Neuronal stem cell (in vitro differentiated cells): ENCODE data around the gene KLF12.

Experiments used
- DNase-seq: peaks from one replicate; pipeline ENCODE4 v3.0.0-alpha.2; 2013; ENCODE audit warnings: low spot score
- H2AFZ ChIP-seq: one replicate; pipeline ENCODE4 v1.6.1; 2013; ENCODE audit warnings: mild to moderate bottlenecking, low read length, inconsistent platforms
- H2AK5ac ChIP-seq: 2 replicates; pipeline ENCODE4 v1.6.1; 2013; ENCODE audit warnings: low read depth, mild to moderate bottlenecking, inconsistent platforms, low read length, moderate library complexity, mixed read lengths
- H2BK120ac ChIP-seq: 2 replicates; pipeline ENCODE4 v1.6.1; 2013; ENCODE audit warnings: low read depth, mild to moderate bottlenecking, inconsistent platforms, low read length, moderate library complexity, mixed read lengths
- H2BK12ac ChIP-seq: one replicate; pipeline ENCODE4 v1.6.1; 2013; ENCODE audit warnings: low read length, inconsistent platforms
- H2BK15ac ChIP-seq: 2 replicates; pipeline ENCODE4 v1.6.1; 2013; ENCODE audit warnings: mild to moderate bottlenecking, low read length, inconsistent platforms, mixed read lengths
- H2BK5ac ChIP-seq: one replicate; pipeline ENCODE4 v1.6.1; 2013; ENCODE audit warnings: inconsistent platforms, mild to moderate bottlenecking, low read length, moderate library complexity
- H3K14ac ChIP-seq: one replicate; pipeline ENCODE4 v1.6.1; 2013; ENCODE audit warnings: low read length, inconsistent platforms
- H3K18ac ChIP-seq: 2 replicates; pipeline ENCODE4 v1.6.1; 2013; ENCODE audit warnings: low read length, inconsistent platforms
- H3K23ac ChIP-seq: 2 replicates; pipeline ENCODE4 v1.6.1; 2013; ENCODE audit warnings: low read depth, mild to moderate bottlenecking, mixed read lengths, low read length, inconsistent platforms; ENCODE audit not compliant: poor library complexity
- H3K27ac ChIP-seq: replicated peaks from 3 replicates; pipeline ENCODE4 v1.5.1; 2013; ENCODE audit warnings: low read length, inconsistent platforms
- H3K27me3 ChIP-seq, 3 experiments: 2 replicates each; pipeline ENCODE4 v1.6.1; 2013; ENCODE audit warnings: low read length in 3 of 3, mild to moderate bottlenecking in 2 of 3, inconsistent platforms in 1 of 3, low read depth in 1 of 3, mixed read lengths in 1 of 3, moderate library complexity in 1 of 3; ENCODE audit not compliant: control insufficient read depth in 3 of 3, insufficient read depth in 3 of 3
- H3K36me3 ChIP-seq, 2 donors: replicated peaks in 1 of 2; 2 replicates each; pipeline ENCODE4 v1.6.1; 2013; ENCODE audit warnings: low read length in 2 of 2; ENCODE audit not compliant: control insufficient read depth in 2 of 2, insufficient read depth in 2 of 2
- H3K4ac ChIP-seq: 2 replicates; pipeline ENCODE4 v1.6.1; 2013; ENCODE audit warnings: inconsistent platforms, mild to moderate bottlenecking, low read length, moderate library complexity
- H3K4me1 ChIP-seq, 2 donors: 1 replicate in 1 of 2; 2 replicates in 1 of 2; pipeline ENCODE4 v1.6.1; 2013; ENCODE audit warnings: low read length in 2 of 2, low read depth in 1 of 2; ENCODE audit not compliant: control insufficient read depth in 2 of 2, insufficient read depth in 1 of 2
- H3K4me2 ChIP-seq: one replicate; pipeline ENCODE4 v1.6.1; 2013; ENCODE audit warnings: mild to moderate bottlenecking, low read length, inconsistent platforms; ENCODE audit not compliant: insufficient read depth, poor library complexity, severe bottlenecking
- H3K4me3 ChIP-seq, 2 donors: 2 replicates each; pipeline ENCODE4 v1.5.1; 2013; ENCODE audit warnings: low read length in 2 of 2, mild to moderate bottlenecking in 2 of 2, inconsistent platforms in 1 of 2, moderate library complexity in 1 of 2
- H3K79me1 ChIP-seq: one replicate; pipeline ENCODE4 v1.6.1; 2013; ENCODE audit warnings: low read depth, mild to moderate bottlenecking, inconsistent platforms, low read length, moderate library complexity
- H3K9ac ChIP-seq: one replicate; pipeline ENCODE4 v1.6.1; 2013; ENCODE audit warnings: mild to moderate bottlenecking, low read depth, low read length, inconsistent platforms; ENCODE audit not compliant: poor library complexity
- H3K9me3 ChIP-seq, 2 donors: replicated peaks in 1 of 2; 2 replicates each; pipeline versions ENCODE3 to v1.6.1; 2013; ENCODE audit warnings: low read length in 2 of 2, mild to moderate bottlenecking in 2 of 2, inconsistent platforms in 1 of 2, low read depth in 1 of 2, mixed read lengths in 1 of 2, moderate library complexity in 1 of 2; ENCODE audit not compliant: control insufficient read depth in 2 of 2, insufficient read depth in 1 of 2
- H4K8ac ChIP-seq: one replicate; pipeline ENCODE4 v1.6.1; 2013; ENCODE audit warnings: low read depth, mild to moderate bottlenecking, inconsistent platforms, low read length, moderate library complexity
- H4K91ac ChIP-seq: one replicate; pipeline ENCODE4 v1.6.1; 2013; ENCODE audit warnings: low read length, low read depth, mild to moderate bottlenecking, inconsistent platforms; ENCODE audit not compliant: poor library complexity
- WGBS, 2 donors: extraction: QIAGEN DNeasy Blood & Tissue Kit; methylation state at CpG; one replicate each; pipeline ENCODE4 v1.1.7; 2013; ENCODE audit warnings: missing lambda C conversion rate in 2 of 2, mixed read lengths in 1 of 2; ENCODE audit not compliant: insufficient read length in 2 of 2, insufficient replicate concordance in 1 of 2; ENCODE audit errors: extremely low coverage in 2 of 2; 5-methylcytosine and 5-hydroxymethylcytosine counted together

The KLF12 gene

GRCh38 chr13:74110053-74110452 is 24.2 kb downstream of the KLF12 start:
- H2BK12ac ChIP-seq: no peak overlapping the region
- no peak overlapping the region for H2BK15ac ChIP-seq
- H3K9ac ChIP-seq: no peak overlapping the region

DNA sequence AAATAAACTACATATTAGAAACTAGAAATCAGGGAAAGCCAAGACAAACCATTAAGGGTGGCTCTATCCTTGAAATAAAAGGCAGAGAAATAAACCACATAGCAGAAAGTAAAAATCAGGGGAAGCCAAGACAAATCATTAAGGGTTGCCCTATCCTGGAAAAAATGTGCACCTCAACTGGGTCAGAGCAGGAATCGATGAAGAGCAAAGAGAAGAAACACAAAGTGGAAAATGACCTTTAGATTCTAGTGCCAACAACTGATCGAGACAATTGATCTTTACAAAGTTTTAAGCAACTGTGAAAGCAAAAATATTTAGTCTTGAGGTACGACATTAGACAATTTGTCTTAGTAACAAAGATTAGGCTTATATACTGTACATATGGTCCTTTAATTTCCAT is 26.6 kb downstream of the KLF12 start:
- Histone ChIP-seq H3K27ac (no peak overlapping the region), H2BK5ac (no peak overlapping the region), H2AK5ac (no peak overlapping the region), H3K14ac (no peak overlapping the region), H3K4me1 (peaks cover 0 to 4% of the 10 kb centered on the region in 2 donors), H2BK15ac (no peak overlapping the region), H3K18ac (no peak overlapping the region), H3K9me3 (peaks cover 0 to 21% of the 10 kb centered on the region in 2 donors), H3K27me3 (no peaks in the 10 kb centered on the region), H4K91ac (no peak overlapping the region), H2AFZ (no peak overlapping the region), H3K36me3 (peaks cover 0 to 3% of the 10 kb centered on the region in 2 donors), H3K23ac (no peak overlapping the region), H2BK12ac (no peak overlapping the region), H4K8ac (no peak overlapping the region), H3K4ac (no peak overlapping the region), H3K9ac (no peak overlapping the region), H2BK120ac (no peak overlapping the region), H3K79me1 (no peaks in the 10 kb centered on the region), H3K4me3 (no peak overlapping the region), H3K4me2 (no peak overlapping the region)
- DNase-seq: no peak
- WGBS, 2 donors: no CpG with 5 or more reads among the region's 3 CpGs

More at GRCh38 chr13:74110053-74110452, 24.2 kb downstream of the KLF12 start:
- no peaks in the 10 kb centered on the region for H3K27me3 ChIP-seq
- H3K18ac ChIP-seq: no peak overlapping the region
- H3K4me1 ChIP-seq: peaks cover 0 to 4% of the 10 kb centered on the region in 2 donors
- no peak overlapping the region for H2AFZ ChIP-seq
- H2BK120ac ChIP-seq: no peak overlapping the region
- no peak overlapping the region for H3K4me2 ChIP-seq
- H3K4me3 ChIP-seq: no peak overlapping the region
- no peak overlapping the region for H3K23ac ChIP-seq
- DNase-seq: no peak
- H3K14ac ChIP-seq: no peak overlapping the region
- H3K79me1 ChIP-seq: no peaks in the 10 kb centered on the region
- H3K36me3 ChIP-seq: peaks cover 0 to 5% of the 10 kb centered on the region in 2 donors
- no peak overlapping the region for H2BK5ac ChIP-seq
- H3K4ac ChIP-seq: no peak overlapping the region
- H4K91ac ChIP-seq: no peak overlapping the region
- H3K9me3 ChIP-seq: peaks cover 0 to 24% of the 10 kb centered on the region in 2 donors
- no peak overlapping the region for H2AK5ac ChIP-seq
- no peak overlapping the region for H3K27ac ChIP-seq
- H4K8ac ChIP-seq: no peak overlapping the region
- no CpG with 5 or more reads among the region's 4 CpGs for WGBS, 2 donors

GRCh38 chr13:74105871-74106270 is 28.3 kb downstream of the KLF12 start:
- H3K23ac ChIP-seq: no peak overlapping the region
- H3K4ac ChIP-seq: no peak overlapping the region
- no peak for DNase-seq
- no peak overlapping the region for H2BK120ac ChIP-seq
- H2BK5ac ChIP-seq: no peak overlapping the region
- no peak overlapping the region for H2AFZ ChIP-seq
- H3K14ac ChIP-seq: no peak overlapping the region
- H3K36me3 ChIP-seq: peaks cover 0 to 3% of the 10 kb centered on the region in 2 donors
- H3K79me1 ChIP-seq: peaks cover 2% of the 10 kb centered on the region
- H3K9me3 ChIP-seq: peaks cover 0 to 33% of the 10 kb centered on the region in 2 donors
- no peak overlapping the region for H4K8ac ChIP-seq
- H3K9ac ChIP-seq: no peak overlapping the region
- H2AK5ac ChIP-seq: no peak overlapping the region
- no peak overlapping the region for H3K18ac ChIP-seq
- no peak overlapping the region for H3K4me2 ChIP-seq
- no peak overlapping the region for H4K91ac ChIP-seq
- H3K27ac ChIP-seq: no peak overlapping the region
- H2BK12ac ChIP-seq: no peak overlapping the region
- no peaks in the 10 kb centered on the region for H3K27me3 ChIP-seq
- H3K4me3 ChIP-seq: no peak overlapping the region
- no peaks in the 10 kb centered on the region for H3K4me1 ChIP-seq
- no peak overlapping the region for H2BK15ac ChIP-seq

GRCh38 chr13:74104661-74105275 is 29.4 kb downstream of the KLF12 start:
- H3K14ac ChIP-seq: no peak overlapping the region
- no peak overlapping the region for H4K8ac ChIP-seq
- H4K91ac ChIP-seq: no peak overlapping the region
- H3K27me3 ChIP-seq: no peaks in the 10 kb centered on the region
- H2AK5ac ChIP-seq: no peak overlapping the region
- no peak overlapping the region for H3K23ac ChIP-seq
- no peak overlapping the region for H2BK15ac ChIP-seq
- peaks cover 0 to 3% of the 10 kb centered on the region in 2 donors for H3K36me3 ChIP-seq
- no peak overlapping the region for H3K18ac ChIP-seq
- H3K4me3 ChIP-seq: no peak overlapping the region
- DNase-seq: no peak
- H3K9me3 ChIP-seq: peaks cover 2 to 41% of the 10 kb centered on the region in 2 donors
- no peak overlapping the region for H2BK5ac ChIP-seq
- no CpG with 5 or more reads among the region's 3 CpGs for WGBS, 2 donors
- no peak overlapping the region for H2AFZ ChIP-seq
- no peak overlapping the region for H3K9ac ChIP-seq
- no peak overlapping the region for H3K27ac ChIP-seq
- H3K4me2 ChIP-seq: no peak overlapping the region
- no peaks in the 10 kb centered on the region for H3K4me1 ChIP-seq
- peaks cover 2% of the 10 kb centered on the region for H3K79me1 ChIP-seq
- H2BK120ac ChIP-seq: no peak overlapping the region
- H3K4ac ChIP-seq: no peak overlapping the region
- no peak overlapping the region for H2BK12ac ChIP-seq
